ENCODE results near the gene ORAI3. TPM values are rescaled to one million over a fixed set of nuclear protein-coding genes. Genes with fewer than 3 reads are reported as not detected.

The ORAI3 gene
- total RNA-seq = 43.6 and 45.7 TPM in 2 replicates

GRCh38 chr16:30948667-30949649 is at the start of gene ORAI3:
ORAI3 (plus strand) TSS chr16:30949068; CDS start chr16:30949290, 222 bp downstream.
- TF ChIP-seq CTCF (IDR thresholded peaks at IDR 0.05; ENCODE audit: insufficient read depth, low read depth, low read length) = no peak
- peak; percentile 71 for DNase-seq (ENCODE audit: low read depth)
- H3K4me3 ChIP-seq (ENCODE audit: low read depth, low read length) = peak within 1 kb of the TSS; percentile 94

GRCh38 chr16:30899794-30900193 is 49.1 kb upstream of the ORAI3 start:
- DNase-seq (ENCODE audit: low read depth) = no peak
- no peak overlapping the region for H3K4me3 ChIP-seq (ENCODE audit: low read depth, low read length)
- TF ChIP-seq CTCF (IDR thresholded peaks at IDR 0.05; ENCODE audit: insufficient read depth, low read depth, low read length) = no peak

- no peak for TF ChIP-seq CTCF (IDR thresholded peaks at IDR 0.05; ENCODE audit: insufficient read depth, low read depth, low read length)
- no peak overlapping the region for H3K4me3 ChIP-seq (ENCODE audit: low read depth, low read length)
- no peak for DNase-seq (ENCODE audit: low read depth)
Observed at GRCh38 chr16:30900588-30900987, 48.3 kb upstream of the ORAI3 start.

GRCh38 chr16:30901201-30902028 is 47.5 kb upstream of the ORAI3 start:
- DNase-seq (ENCODE audit: low read depth) = no peak
- peak overlapping the region; percentile 50 for H3K4me3 ChIP-seq (ENCODE audit: low read depth, low read length)
- no peak for TF ChIP-seq CTCF (IDR thresholded peaks at IDR 0.05; ENCODE audit: insufficient read depth, low read depth, low read length)

GRCh38 chr16:30902029-30902972 is 46.6 kb upstream of the ORAI3 start:
- H3K4me3 ChIP-seq (ENCODE audit: low read depth, low read length) = peak overlapping the region; percentile 50
- no peak for TF ChIP-seq CTCF (IDR thresholded peaks at IDR 0.05; ENCODE audit: insufficient read depth, low read depth, low read length)
- peak; percentile 67 for DNase-seq (ENCODE audit: low read depth)

- DNase-seq (ENCODE audit: low read depth) = no peak
- no peak for TF ChIP-seq CTCF (IDR thresholded peaks at IDR 0.05; ENCODE audit: insufficient read depth, low read depth, low read length)
- no peak overlapping the region for H3K4me3 ChIP-seq (ENCODE audit: low read depth, low read length)
Observed at GRCh38 chr16:30903002-30903401, 45.9 kb upstream of the ORAI3 start.

All from fibroblast of villous mesenchyme (primary cell).